Ovary (tissue), 9 donors: ENCODE data around the gene C1orf198. TPM values are rescaled to one million over a fixed set of nuclear protein-coding genes. Genes with fewer than 3 reads are reported as not detected.

Experiments
- DNase-seq, 5 donors: peaks; one replicate each; pipeline ENCODE4 v3.0.0-alpha.2; 2019 to 2020
- H3K27ac ChIP-seq, 2 donors: fragments of 200-600 bp; one replicate each; pipeline versions ENCODE4 v1.5.1 to v1.8.0; 2019 to 2022
- H3K27me3 ChIP-seq: fragments of 200-600 bp; one replicate; pipeline ENCODE4 v1.8.0; 2022
- H3K36me3 ChIP-seq: fragments of 200-600 bp; sonication (generic); one replicate; pipeline ENCODE4 v1.5.1; 2019
- H3K4me1 ChIP-seq: one replicate; pipeline ENCODE4 v1.8.1; 2013; ENCODE audit warnings: mild to moderate bottlenecking, moderate library complexity; ENCODE audit not compliant: insufficient read depth
- H3K4me3 ChIP-seq: fragments of 200-600 bp; sonication (generic); one replicate; pipeline ENCODE4 v1.5.1; 2017
- H3K9me3 ChIP-seq, 2 donors: fragments of 200-600 bp in 1 of 2; sonication (generic) in 1 of 2; one replicate each; pipeline versions ENCODE4 v1.5.1 to v1.8.1; 2013 to 2019; ENCODE audit warnings: mild to moderate bottlenecking in 1 of 2, moderate library complexity in 1 of 2
- EP300 ChIP-seq: sonication (generic); formaldehyde crosslinking; IDR thresholded peaks from one replicate; pipeline ENCODE4 v1.6.1; 2017; ENCODE audit warnings: antibody characterized with exemption
- POLR2A ChIP-seq: fragments of 450-650 bp; IDR thresholded peaks from one replicate; pipeline ENCODE4 v1.6.1; 2017; ENCODE audit warnings: antibody characterized with exemption, mild to moderate bottlenecking, moderate library complexity
- WGBS, 3 donors: extraction: QIAGEN DNeasy Blood & Tissue Kit in 1 of 3; methylation state at CpG; one replicate each; pipeline versions ENCODE4 v1.1.5 to v1.1.7; 2013 to 2017; 5-methylcytosine and 5-hydroxymethylcytosine counted together
- intact Hi-C, 4 donors: fragments of 100-400 bp; cut with DNase I; formaldehyde crosslinking; loops; one replicate each; pipeline versions ENCODE4 v1.11.0 to v1.15.1; 2022 to 2023
- polyA plus RNA-seq, 2 donors: library from polyadenylated mRNA; stranded (reverse); fragments of 200-250 nt in 1 of 2; fragments of 350-450 nt in 1 of 2; fragmentation: Illumina TruSeq in 1 of 2; extraction: RNeasy Lipid Tissue Mini Kit (QIAGEN cat#74804) in 1 of 2; gene quantifications; one replicate each; pipeline ENCODE4 v1.2.3, GENCODE V29; 2013 to 2014
- total RNA-seq, 7 donors: library from RNA; depleted of rRNA in 2 of 7; stranded (reverse); fragments of >200 nt in 2 of 7; fragmentation: NEBNext Ultra II Directional in 3 of 7; extraction: Animal tissue kit (Norgen Biotek cat#: 25700) in 3 of 7; gene quantifications; one replicate each; pipeline versions ENCODE4 v1.1.0 to v1.2.4, GENCODE V29; 2016 to 2023
- TF ChIP-seq, protein P1 (sequence below), 3 donors: fragments of 450-650 bp in 2 of 3; fragments of 200-600 bp in 1 of 3; IDR thresholded peaks; one replicate each; pipeline versions ENCODE4 v1.5.1 to v1.8.0; 2016 to 2022; ENCODE audit warnings: antibody characterized with exemption in 3 of 3, mild to moderate bottlenecking in 1 of 3
- donor health status: DM: no; HTN: no; CAD: no; lungs with moderate emphysema.
- donor health status: DM: no; HTN: no; CAD: no.
- donor health status: Bipolar disorder and iron deficiency.
- donor health status: DM: yes; HTN: yes; CAD: no.
- donor health status: DM: no; HTN: no; CAD: no.
- donor health status: DM: yes; HTN: yes; CAD: no.

The C1orf198 gene
- total and polyA plus RNA-seq, 9 donors = 34.0 to 60.8 (median 43.4) TPM

DNA sequence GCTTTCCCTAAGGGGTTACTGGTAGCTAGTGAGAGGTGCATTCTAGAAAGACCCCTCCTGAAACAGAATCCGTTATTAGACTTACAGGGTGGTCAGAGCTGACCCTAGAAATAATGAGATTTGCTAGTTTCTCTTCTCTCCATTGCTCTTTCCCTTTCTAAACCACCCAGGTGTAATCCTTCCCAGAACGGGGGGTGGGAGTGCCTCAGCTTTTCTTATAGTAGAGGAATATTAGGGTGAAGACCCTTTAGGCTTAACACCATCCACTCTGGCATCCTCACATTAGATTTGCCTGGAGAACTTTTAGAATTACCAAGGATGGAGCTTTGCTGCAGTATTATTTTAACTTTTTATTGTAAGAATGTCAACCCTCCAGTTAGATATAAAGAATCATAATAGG, 71.7 kb downstream of the C1orf198 start:
- Histone ChIP-seq H3K4me3 (no peak overlapping the region), H3K4me1 (no peaks in the 10 kb centered on the region), H3K36me3 (no peaks in the 10 kb centered on the region), H3K27ac (no peak overlapping the region), H3K9me3 (no peaks in the 10 kb centered on the region), H3K27me3 (no peaks in the 10 kb centered on the region)
- DNase-seq = no peak
- intact Hi-C loops = loop anchor here (2.0 to 5.0 kb wide), 5 partner anchors 121 to 416 kb away; partner anchors contain the start of genes ARV1 (in 1 of the 4) and TTC13 (in 1 of the 4)
- no peak for TF ChIP-seq EP300
- TF ChIP-seq, protein P1, sequence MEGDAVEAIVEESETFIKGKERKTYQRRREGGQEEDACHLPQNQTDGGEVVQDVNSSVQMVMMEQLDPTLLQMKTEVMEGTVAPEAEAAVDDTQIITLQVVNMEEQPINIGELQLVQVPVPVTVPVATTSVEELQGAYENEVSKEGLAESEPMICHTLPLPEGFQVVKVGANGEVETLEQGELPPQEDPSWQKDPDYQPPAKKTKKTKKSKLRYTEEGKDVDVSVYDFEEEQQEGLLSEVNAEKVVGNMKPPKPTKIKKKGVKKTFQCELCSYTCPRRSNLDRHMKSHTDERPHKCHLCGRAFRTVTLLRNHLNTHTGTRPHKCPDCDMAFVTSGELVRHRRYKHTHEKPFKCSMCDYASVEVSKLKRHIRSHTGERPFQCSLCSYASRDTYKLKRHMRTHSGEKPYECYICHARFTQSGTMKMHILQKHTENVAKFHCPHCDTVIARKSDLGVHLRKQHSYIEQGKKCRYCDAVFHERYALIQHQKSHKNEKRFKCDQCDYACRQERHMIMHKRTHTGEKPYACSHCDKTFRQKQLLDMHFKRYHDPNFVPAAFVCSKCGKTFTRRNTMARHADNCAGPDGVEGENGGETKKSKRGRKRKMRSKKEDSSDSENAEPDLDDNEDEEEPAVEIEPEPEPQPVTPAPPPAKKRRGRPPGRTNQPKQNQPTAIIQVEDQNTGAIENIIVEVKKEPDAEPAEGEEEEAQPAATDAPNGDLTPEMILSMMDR (IDR thresholded peaks at IDR 0.05) = no peak
- no peak for TF ChIP-seq POLR2A
- WGBS, 3 donors = 46 to 62% (median 61%) methylated on average over 2 of the region's 2 CpGs

DNA sequence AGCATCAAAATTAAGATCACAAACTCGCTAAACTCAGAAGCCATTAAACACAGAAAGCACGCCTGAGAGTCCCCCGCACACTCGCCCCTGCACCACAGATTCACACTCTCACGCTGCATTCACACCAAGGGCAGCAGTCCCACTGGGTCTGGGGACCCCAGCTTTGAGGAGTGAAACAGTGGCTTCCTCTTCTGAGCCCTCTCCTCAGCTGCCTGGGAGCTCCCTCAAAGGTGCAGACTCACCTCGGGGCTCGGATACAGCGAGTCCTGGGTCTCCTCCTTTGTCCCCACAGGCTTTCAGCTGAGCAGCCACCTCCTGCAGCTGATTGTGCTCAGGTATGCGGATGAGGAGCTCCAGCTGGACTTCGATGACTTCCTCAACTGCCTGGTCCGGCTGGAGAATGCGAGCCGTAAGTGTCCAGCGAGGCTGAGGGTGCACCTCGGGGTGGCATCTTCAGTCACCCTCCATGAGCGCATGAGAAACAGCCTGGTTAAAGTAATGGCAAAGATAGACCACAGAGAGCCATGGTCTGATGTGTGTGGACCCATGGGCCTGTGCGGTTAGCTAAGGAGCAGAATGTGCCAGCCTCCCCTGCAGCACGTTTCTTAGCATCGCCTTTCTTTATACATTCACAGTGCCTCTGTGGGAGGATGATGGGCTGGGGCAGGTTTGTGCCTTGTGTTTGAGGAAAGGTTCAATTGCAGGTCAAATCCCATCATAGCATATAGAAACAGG, 73.3 kb downstream of the C1orf198 start:
- DNase-seq = no peak
- H3K36me3 ChIP-seq = no peaks in the 10 kb centered on the region
- H3K9me3 ChIP-seq = no peaks in the 10 kb centered on the region
- WGBS, 3 donors = 90 to 93% (median 91%) methylated on average over 15 to 19 of the region's 19 CpGs
- H3K4me3 ChIP-seq = no peak overlapping the region
- intact Hi-C loops = loop anchor here (5.0 kb wide), 4 partner anchors 122 to 417 kb away; partner anchors contain the start of genes ARV1 (in 1 of the 4) and TTC13 (in 1 of the 4)
- no peaks in the 10 kb centered on the region for H3K4me1 ChIP-seq
- no peak for TF ChIP-seq EP300
- TF ChIP-seq, protein P1 (IDR thresholded peaks at IDR 0.05) = no peak
- TF ChIP-seq POLR2A = no peak
- no peaks in the 10 kb centered on the region for H3K27me3 ChIP-seq
- H3K27ac ChIP-seq = no peak overlapping the region

DNA sequence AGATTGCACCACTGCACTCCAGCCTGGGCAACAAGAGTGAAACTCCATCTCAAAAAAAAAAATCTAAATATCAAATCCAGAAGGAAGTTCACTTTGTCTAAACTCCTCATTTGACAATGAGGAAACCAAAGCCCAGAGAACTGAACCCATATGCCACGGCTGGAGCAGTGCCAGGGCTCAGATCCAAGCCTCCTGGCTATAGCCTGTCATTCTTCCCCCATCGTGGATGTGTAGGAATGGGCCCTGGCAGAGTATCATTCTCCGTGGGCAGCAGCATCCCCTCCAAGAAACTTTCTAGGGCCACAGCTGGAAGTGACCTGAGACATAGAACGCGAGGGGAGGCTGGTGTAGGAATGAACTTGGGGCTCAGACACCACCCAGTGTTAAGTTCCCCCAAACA, 73.9 kb downstream of the C1orf198 start:
- no peak for TF ChIP-seq EP300
- TF ChIP-seq, protein P1 (IDR thresholded peaks at IDR 0.05) = no peak
- intact Hi-C loops = no loop called here
- no peak overlapping the region for H3K27ac ChIP-seq
- no peaks in the 10 kb centered on the region for H3K36me3 ChIP-seq
- DNase-seq = no peak
- WGBS, 3 donors = 52 to 63% (median 54%) methylated on average over 5 of the region's 5 CpGs
- H3K27me3 ChIP-seq = no peaks in the 10 kb centered on the region
- H3K9me3 ChIP-seq = no peaks in the 10 kb centered on the region
- no peaks in the 10 kb centered on the region for H3K4me1 ChIP-seq
- H3K4me3 ChIP-seq = no peak overlapping the region

DNA sequence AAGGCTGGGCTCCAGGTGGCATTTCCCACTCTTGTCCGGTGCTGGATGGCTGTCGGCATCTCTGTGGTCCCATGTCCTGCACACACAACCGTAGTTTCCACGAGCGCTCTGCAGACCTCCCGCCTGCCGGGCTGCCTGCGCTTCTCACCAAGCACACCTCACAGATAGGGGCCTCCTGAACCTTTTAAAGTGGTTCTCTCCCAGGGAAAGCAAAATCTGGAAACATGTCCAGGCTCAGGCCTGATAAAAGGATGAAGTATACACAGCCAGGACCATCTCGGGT, 74.9 kb downstream of the C1orf198 start:
- no peaks in the 10 kb centered on the region for H3K9me3 ChIP-seq
- no peaks in the 10 kb centered on the region for H3K4me1 ChIP-seq
- H3K27me3 ChIP-seq = no peaks in the 10 kb centered on the region
- H3K27ac ChIP-seq = no peak overlapping the region
- intact Hi-C loops = no loop called here
- no peak overlapping the region for H3K4me3 ChIP-seq
- no peak for DNase-seq
- TF ChIP-seq EP300 (no peak), POLR2A (no peak)
- TF ChIP-seq, protein P1 (IDR thresholded peaks at IDR 0.05) = no peak
- H3K36me3 ChIP-seq = no peaks in the 10 kb centered on the region
- WGBS, 3 donors = 90 to 94% (median 92%) methylated on average over 9 of the region's 9 CpGs
